HepG2 (cell line): ENCODE measurements around the gene TM9SF4. TPM values are rescaled to one million over a fixed set of nuclear protein-coding genes. Genes with fewer than 3 reads are reported as not detected.

ENCODE experiments used
- AFF4 ChIP-seq: sonication (generic); formaldehyde crosslinking; IDR thresholded peaks from 2 replicates; pipeline ENCODE4 v1.4.0; 2020; ENCODE audit warnings: missing genetic modification reagents
- ESRRA ChIP-seq: sonication (generic); formaldehyde crosslinking; IDR thresholded peaks from 2 replicates; pipeline ENCODE4 v1.5.1; 2020; ENCODE audit warnings: mild to moderate bottlenecking, low read depth, missing genetic modification reagents
- FOXJ3 ChIP-seq: sonication (generic); formaldehyde crosslinking; IDR thresholded peaks from 2 replicates; pipeline ENCODE4 v1.4.0; 2020; ENCODE audit warnings: missing genetic modification reagents, mild to moderate bottlenecking, borderline replicate concordance
- FOXO1 ChIP-seq: sonication (generic); formaldehyde crosslinking; IDR thresholded peaks from 2 replicates; pipeline ENCODE4 v1.4.0; 2020; ENCODE audit warnings: missing genetic modification reagents
- HDAC1 ChIP-seq: sonication (generic); formaldehyde crosslinking; IDR thresholded peaks from 2 replicates; pipeline ENCODE4 v1.5.1; 2020; ENCODE audit warnings: mild to moderate bottlenecking, missing genetic modification reagents
- HES4 ChIP-seq: sonication (generic); formaldehyde crosslinking; IDR thresholded peaks from 2 replicates; pipeline ENCODE4 v1.9.0; 2021; ENCODE audit warnings: mild to moderate bottlenecking, missing genetic modification reagents, borderline replicate concordance
- KDM6A ChIP-seq: IDR thresholded peaks from 2 replicates; pipeline ENCODE4 v1.6.1; 2016; ENCODE audit warnings: low read depth
- KMT2A ChIP-seq: sonication (generic); formaldehyde crosslinking; IDR thresholded peaks from 2 replicates; pipeline ENCODE4 v1.4.0; 2020; ENCODE audit warnings: missing genetic modification reagents
- MTF2 ChIP-seq: sonication (generic); formaldehyde crosslinking; IDR thresholded peaks from 2 replicates; pipeline ENCODE4 v1.5.0; 2020; ENCODE audit warnings: missing genetic modification reagents, borderline replicate concordance
- PAWR ChIP-seq: sonication (generic); formaldehyde crosslinking; IDR thresholded peaks from 2 replicates; pipeline ENCODE4 v1.4.0; 2020; ENCODE audit warnings: missing genetic modification reagents, mild to moderate bottlenecking, borderline replicate concordance
- PHF8 ChIP-seq: sonication (generic); formaldehyde crosslinking; IDR thresholded peaks from 2 replicates; pipeline ENCODE4 v1.5.0; 2020; ENCODE audit warnings: missing genetic modification reagents
- PLRG1 ChIP-seq: fragments of 450-650 bp; conservative IDR thresholded peaks from 2 replicates; pipeline ENCODE4 v1.6.1; 2016
- POGZ ChIP-seq: sonication (generic); formaldehyde crosslinking; IDR thresholded peaks from 2 replicates; pipeline ENCODE4 v1.4.0; 2020; ENCODE audit warnings: mild to moderate bottlenecking, missing genetic modification reagents
- POLR2G ChIP-seq: fragments of 200-400 bp; formaldehyde crosslinking; IDR thresholded peaks from 2 replicates; pipeline ENCODE4 v1.6.1; 2018; ENCODE audit warnings: mild to moderate bottlenecking, low read depth, low read length, moderate library complexity
- STAT5B ChIP-seq: sonication (generic); formaldehyde crosslinking; IDR thresholded peaks from 2 replicates; pipeline ENCODE4 v1.4.0; 2020; ENCODE audit warnings: missing genetic modification reagents
- TRIM24 ChIP-seq: sonication (generic); formaldehyde crosslinking; IDR thresholded peaks from 2 replicates; pipeline ENCODE4 v1.8.0; 2022; ENCODE audit warnings: mild to moderate bottlenecking, missing genetic modification reagents
- ZC3H13 ChIP-seq: sonication (generic); formaldehyde crosslinking; IDR thresholded peaks from 2 replicates; pipeline ENCODE4 v1.8.1; 2023; ENCODE audit warnings: mild to moderate bottlenecking, missing genetic modification reagents, moderate library complexity
- ZFP41 ChIP-seq: sonication (generic); formaldehyde crosslinking; IDR thresholded peaks from 2 replicates; pipeline ENCODE4 v1.4.0; 2020; ENCODE audit warnings: mild to moderate bottlenecking, missing genetic modification reagents, borderline replicate concordance
- ZMAT5 ChIP-seq: sonication (generic); formaldehyde crosslinking; IDR thresholded peaks from 2 replicates; pipeline ENCODE4 v1.5.0; 2020; ENCODE audit warnings: mild to moderate bottlenecking, low read depth, missing genetic modification reagents, borderline replicate concordance
- ZNF180 ChIP-seq: sonication (generic); formaldehyde crosslinking; IDR thresholded peaks from 2 replicates; pipeline ENCODE4 v1.4.0; 2020; ENCODE audit warnings: low read depth, missing genetic modification reagents, borderline replicate concordance
- ZNF562 ChIP-seq: sonication (generic); formaldehyde crosslinking; IDR thresholded peaks from 2 replicates; pipeline ENCODE4 v1.8.0; 2022; ENCODE audit warnings: missing genetic modification reagents, borderline replicate concordance
- ZNF629 ChIP-seq: sonication (generic); formaldehyde crosslinking; conservative IDR thresholded peaks from 2 replicates; pipeline ENCODE4 v1.5.0; 2020; ENCODE audit warnings: missing genetic modification reagents
- polyA plus RNA-seq, 8 experiments: library from polyadenylated mRNA; depleted of rRNA in 3 of 8; stranded (reverse) in 7 of 8; unstranded in 1 of 8; fragments of >200 nt; fragmentation: Illumina TruSeq in 4 of 8; extraction: Trizol in 4 of 8; gene quantifications; 2 replicates each; pipeline versions ENCODE4 v1.2.1 to v1.2.3, GENCODE V29; 2011 to 2016; ENCODE audit warnings: low read depth in 4 of 8, missing spikeins in 1 of 8, mixed read lengths in 1 of 8; ENCODE audit not compliant: insufficient read depth in 1 of 8
- total RNA-seq, 5 experiments: library from RNA; depleted of rRNA; stranded (reverse); fragments of >200 nt; fragmentation: Illumina TruSeq; extraction: Trizol; gene quantifications; 2 replicates each; pipeline ENCODE4 v1.2.3, GENCODE V29; 2016; ENCODE audit warnings: low read depth in 1 of 5
- TF ChIP-seq, protein P1 (sequence below): sonication (generic); formaldehyde crosslinking; IDR thresholded peaks from 2 replicates; pipeline ENCODE4 v1.9.0; 2021; ENCODE audit warnings: missing genetic modification reagents, mild to moderate bottlenecking, borderline replicate concordance
- TF ChIP-seq, protein P2 (sequence below): sonication (generic); formaldehyde crosslinking; conservative IDR thresholded peaks from 2 replicates; pipeline ENCODE4 v1.4.0; 2020; ENCODE audit warnings: missing genetic modification reagents

TM9SF4 gene
- total and polyA plus RNA-seq, 2 of the 13 experiments (the other 11 are each of a cell fraction or from before 2014, with no cell fraction given) = 53.5 to 171 TPM

- TF ChIP-seq, protein P1, sequence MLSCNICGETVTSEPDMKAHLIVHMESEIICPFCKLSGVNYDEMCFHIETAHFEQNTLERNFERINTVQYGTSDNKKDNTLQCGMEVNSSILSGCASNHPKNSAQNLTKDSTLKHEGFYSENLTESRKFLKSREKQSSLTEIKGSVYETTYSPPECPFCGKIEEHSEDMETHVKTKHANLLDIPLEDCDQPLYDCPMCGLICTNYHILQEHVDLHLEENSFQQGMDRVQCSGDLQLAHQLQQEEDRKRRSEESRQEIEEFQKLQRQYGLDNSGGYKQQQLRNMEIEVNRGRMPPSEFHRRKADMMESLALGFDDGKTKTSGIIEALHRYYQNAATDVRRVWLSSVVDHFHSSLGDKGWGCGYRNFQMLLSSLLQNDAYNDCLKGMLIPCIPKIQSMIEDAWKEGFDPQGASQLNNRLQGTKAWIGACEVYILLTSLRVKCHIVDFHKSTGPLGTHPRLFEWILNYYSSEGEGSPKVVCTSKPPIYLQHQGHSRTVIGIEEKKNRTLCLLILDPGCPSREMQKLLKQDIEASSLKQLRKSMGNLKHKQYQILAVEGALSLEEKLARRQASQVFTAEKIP (CRISPR knock-in tag) = no peak
- TF ChIP-seq KDM6A (0 out of 2 replicates have a peak, but pooled peaks have one; percentile 9), HES4 (CRISPR knock-in tag) (peak; percentile 78), PLRG1 (no peak), AFF4 (CRISPR knock-in tag) (peak; percentile 50; the same call in 1 of the 2 replicates), PAWR (no peak; the same call in 1 of the 2 replicates), ZNF629 (peak; percentile 55; the same call in 1 of the 2 replicates), KMT2A (CRISPR knock-in tag) (peak; percentile 78), TRIM24 (CRISPR knock-in tag) (no peak), ZNF180 (CRISPR knock-in tag) (no peak), STAT5B (CRISPR knock-in tag) (no peak; the same call in 1 of the 2 replicates), POLR2G (peak; percentile 98), ESRRA (CRISPR knock-in tag) (peak; percentile 89), ZFP41 (CRISPR knock-in tag) (peak; percentile 84; the same call in 1 of the 2 replicates), ZNF562 (CRISPR knock-in tag) (no peak), FOXJ3 (CRISPR knock-in tag) (peak; percentile 83), PHF8 (CRISPR knock-in tag) (peak; percentile 98), FOXO1 (peak; percentile 84), ZMAT5 (no peak), MTF2 (CRISPR knock-in tag) (peak; percentile 51), POGZ (CRISPR knock-in tag) (peak; percentile 97), HDAC1 (peak; percentile 96), ZC3H13 (CRISPR knock-in tag) (peak; percentile 88; the same call in 1 of the 2 replicates)
- TF ChIP-seq, protein P2, sequence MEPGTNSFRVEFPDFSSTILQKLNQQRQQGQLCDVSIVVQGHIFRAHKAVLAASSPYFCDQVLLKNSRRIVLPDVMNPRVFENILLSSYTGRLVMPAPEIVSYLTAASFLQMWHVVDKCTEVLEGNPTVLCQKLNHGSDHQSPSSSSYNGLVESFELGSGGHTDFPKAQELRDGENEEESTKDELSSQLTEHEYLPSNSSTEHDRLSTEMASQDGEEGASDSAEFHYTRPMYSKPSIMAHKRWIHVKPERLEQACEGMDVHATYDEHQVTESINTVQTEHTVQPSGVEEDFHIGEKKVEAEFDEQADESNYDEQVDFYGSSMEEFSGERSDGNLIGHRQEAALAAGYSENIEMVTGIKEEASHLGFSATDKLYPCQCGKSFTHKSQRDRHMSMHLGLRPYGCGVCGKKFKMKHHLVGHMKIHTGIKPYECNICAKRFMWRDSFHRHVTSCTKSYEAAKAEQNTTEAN (CRISPR knock-in tag) = peak; percentile 86
These were observed at the start of gene TM9SF4 (continued) for GRCh38 chr20:32109392-32110172.
